ENCODE results near the gene KLF9.

The KLF9 gene

GRCh38 chr9:70413799-70414775, at the start of gene KLF9:
TSS of gene KLF9 (minus strand) at chr9:70414657. CDS start at chr9:70413363, 1,294 bp downstream.
- DNase-seq: peak; percentile 95

GRCh38 chr9:70463877-70464276, 49.4 kb upstream of the KLF9 start:
- no peak for DNase-seq

GRCh38 chr9:70462300-70462699, 47.8 kb upstream of the KLF9 start:
- no peak for DNase-seq

GRCh38 chr9:70457235-70457634, 42.8 kb upstream of the KLF9 start:
- DNase-seq: no peak

GRCh38 chr9:70455993-70456704, 41.7 kb upstream of the KLF9 start:
- DNase-seq: no peak

GRCh38 chr9:70452365-70452764, 37.9 kb upstream of the KLF9 start:
- no peak for DNase-seq

- DNase-seq: no peak
Observed at GRCh38 chr9:70451765-70452164, 37.3 kb upstream of the KLF9 start.

- DNase-seq: no peak
Observed at GRCh38 chr9:70450738-70451137, 36.3 kb upstream of the KLF9 start.

GRCh38 chr9:70449461-70449860, 35.0 kb upstream of the KLF9 start:
- DNase-seq: no peak

- no peak for DNase-seq
Observed at GRCh38 chr9:70448919-70449318, 34.5 kb upstream of the KLF9 start.

- no peak for DNase-seq
Observed at GRCh38 chr9:70444904-70445303, 30.4 kb upstream of the KLF9 start.

GRCh38 chr9:70442328-70442848, 27.9 kb upstream of the KLF9 start:
- DNase-seq: no peak

- no peak for DNase-seq
Observed at GRCh38 chr9:70441622-70442021, 27.2 kb upstream of the KLF9 start.

GRCh38 chr9:70439991-70440706, 25.7 kb upstream of the KLF9 start:
- DNase-seq: no peak

GRCh38 chr9:70438341-70438928, 24.0 kb upstream of the KLF9 start:
- no peak for DNase-seq

GRCh38 chr9:70435948-70436347, 21.5 kb upstream of the KLF9 start:
- no peak for DNase-seq

- no peak for DNase-seq
Observed at GRCh38 chr9:70429899-70430298, 15.4 kb upstream of the KLF9 start.

GRCh38 chr9:70428781-70429180, 14.3 kb upstream of the KLF9 start:
- no peak for DNase-seq

- DNase-seq: no peak
Observed at GRCh38 chr9:70427161-70427945, 12.9 kb upstream of the KLF9 start.

GRCh38 chr9:70425192-70425591, 10.7 kb upstream of the KLF9 start:
- DNase-seq: no peak

- DNase-seq: no peak
Observed at GRCh38 chr9:70422371-70423043, 8.1 kb upstream of the KLF9 start.
